Activated naive CD8-positive, alpha-beta T cell treated with anti-CD3 and anti-CD28 coated beads, Interleukin-2, amount 50 U/mL, for 16 hours (primary cell): ENCODE data around the gene KCNAB1.

Experiments
- DNase-seq: peaks from one replicate; pipeline ENCODE4 v3.0.0-alpha.2; 2020; ENCODE audit warnings: low read depth, low spot score

The KCNAB1 gene

DNA sequence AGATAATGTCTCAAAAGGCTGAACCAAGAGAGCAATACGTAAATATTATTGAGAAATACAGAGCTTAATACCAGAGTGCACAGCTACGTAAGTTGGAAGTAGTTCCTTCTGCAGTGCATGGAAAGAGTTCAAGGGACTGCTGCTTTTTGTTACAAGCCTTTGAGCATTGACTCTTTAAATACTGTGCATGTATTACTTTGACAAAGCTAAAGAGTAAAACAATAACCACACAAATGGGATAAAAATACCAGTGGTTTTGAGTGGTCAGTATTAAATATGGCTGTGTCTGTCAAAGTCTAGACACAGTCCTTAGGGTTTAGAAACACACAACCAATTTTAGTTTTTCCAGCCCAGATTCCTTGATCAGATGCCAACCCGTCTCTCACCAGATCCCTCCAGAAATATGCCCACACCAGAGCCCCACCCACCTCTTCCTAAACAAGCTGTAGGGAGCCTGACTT is 372.5 kb downstream of the KCNAB1 start:
- DNase-seq, result no peak

DNA sequence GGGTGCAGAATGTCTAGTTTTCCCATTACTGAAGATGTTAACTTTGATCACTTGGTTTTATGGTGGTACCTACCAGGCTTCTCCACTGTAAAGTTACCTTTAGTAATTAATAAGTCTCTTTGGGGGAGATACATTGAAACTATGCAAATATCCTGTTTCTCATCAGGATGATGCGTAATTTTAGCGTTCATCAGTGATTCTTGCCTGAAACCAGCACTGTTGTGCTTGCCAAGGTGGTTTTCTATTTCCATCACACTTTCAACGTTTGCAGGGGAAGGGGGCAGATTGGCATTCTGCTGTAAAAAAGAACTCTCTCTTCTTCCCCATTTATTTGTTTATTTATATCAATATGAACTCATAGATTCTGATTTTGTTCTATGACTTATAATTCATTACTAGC is 373.5 kb downstream of the KCNAB1 start:
- no peak for DNase-seq

DNA sequence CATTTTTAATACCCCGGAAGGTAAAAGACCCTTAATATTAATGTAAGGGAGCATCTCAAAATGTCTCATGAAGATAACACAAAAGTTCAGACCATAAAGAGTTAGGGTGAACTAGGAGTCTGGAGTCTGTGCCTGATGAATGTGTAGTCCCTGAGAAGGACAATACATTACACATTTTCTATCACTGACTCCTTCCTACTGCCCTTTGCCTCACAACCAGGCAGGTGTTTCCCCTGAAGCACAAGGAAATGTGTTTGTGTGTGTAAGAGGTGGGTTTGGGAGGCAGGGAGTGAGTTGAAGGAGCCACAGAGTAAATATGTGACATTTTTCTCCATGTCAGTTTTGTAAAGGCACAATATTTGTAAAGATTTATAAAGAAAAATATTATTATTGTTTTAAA is 375.4 kb downstream of the KCNAB1 start:
- DNase-seq, result no peak

DNA sequence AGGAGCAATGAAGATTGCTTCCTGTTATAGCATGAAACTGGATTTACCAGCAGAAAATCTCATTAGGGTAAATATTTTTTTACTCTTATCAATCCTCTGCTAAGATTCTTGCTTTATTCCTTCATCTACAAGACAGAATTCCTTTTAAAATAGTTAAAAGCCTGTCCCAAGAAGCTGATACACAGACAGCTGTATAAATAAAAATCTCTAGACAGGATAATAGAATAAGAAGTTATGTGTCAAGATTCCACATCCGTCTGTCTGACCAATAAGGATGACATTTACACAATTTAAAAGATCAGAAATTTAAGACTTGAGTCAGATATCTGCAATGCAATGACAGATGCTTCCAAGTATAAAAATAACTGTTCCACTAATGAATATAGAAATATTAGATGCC is 376.9 kb downstream of the KCNAB1 start:
- DNase-seq, result no peak

DNA sequence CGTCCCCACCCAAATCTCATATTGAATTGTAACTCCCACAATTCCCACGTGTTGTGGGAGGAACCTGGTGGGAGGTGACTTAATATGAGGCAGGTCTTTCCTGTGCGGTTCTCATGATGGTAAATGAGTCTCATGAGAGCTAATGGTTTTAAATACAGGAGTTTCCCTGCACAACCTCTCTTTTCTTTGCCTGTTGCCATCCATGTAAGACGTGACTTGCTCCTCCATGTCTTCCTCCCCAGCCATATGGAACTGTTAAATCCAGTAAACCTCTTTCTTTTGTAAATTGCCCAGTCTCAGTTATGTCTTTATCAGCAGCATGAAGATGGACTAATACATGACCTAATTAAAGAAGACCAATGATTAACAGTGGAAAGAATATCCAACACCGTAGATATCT is 377.9 kb downstream of the KCNAB1 start:
- no peak for DNase-seq

DNA sequence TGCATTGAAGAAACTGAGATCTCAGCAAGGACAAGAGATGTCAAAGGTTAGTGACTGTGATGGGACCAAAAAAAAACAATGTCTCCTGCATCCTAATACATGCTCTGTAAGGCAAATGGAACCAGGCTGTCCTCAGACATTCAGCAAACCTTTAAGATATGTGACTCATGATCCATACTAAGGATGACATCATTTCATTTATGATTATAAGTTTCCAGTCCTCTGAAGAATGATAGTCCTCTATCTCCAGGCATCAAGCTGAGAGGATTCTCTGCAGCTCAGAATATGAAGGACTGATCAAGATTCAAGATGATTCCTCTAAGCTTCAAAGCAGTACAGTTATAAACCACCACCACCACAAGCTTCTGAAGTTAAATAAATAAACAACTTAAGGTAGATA is 386.9 kb downstream of the KCNAB1 start:
- no peak for DNase-seq

DNA sequence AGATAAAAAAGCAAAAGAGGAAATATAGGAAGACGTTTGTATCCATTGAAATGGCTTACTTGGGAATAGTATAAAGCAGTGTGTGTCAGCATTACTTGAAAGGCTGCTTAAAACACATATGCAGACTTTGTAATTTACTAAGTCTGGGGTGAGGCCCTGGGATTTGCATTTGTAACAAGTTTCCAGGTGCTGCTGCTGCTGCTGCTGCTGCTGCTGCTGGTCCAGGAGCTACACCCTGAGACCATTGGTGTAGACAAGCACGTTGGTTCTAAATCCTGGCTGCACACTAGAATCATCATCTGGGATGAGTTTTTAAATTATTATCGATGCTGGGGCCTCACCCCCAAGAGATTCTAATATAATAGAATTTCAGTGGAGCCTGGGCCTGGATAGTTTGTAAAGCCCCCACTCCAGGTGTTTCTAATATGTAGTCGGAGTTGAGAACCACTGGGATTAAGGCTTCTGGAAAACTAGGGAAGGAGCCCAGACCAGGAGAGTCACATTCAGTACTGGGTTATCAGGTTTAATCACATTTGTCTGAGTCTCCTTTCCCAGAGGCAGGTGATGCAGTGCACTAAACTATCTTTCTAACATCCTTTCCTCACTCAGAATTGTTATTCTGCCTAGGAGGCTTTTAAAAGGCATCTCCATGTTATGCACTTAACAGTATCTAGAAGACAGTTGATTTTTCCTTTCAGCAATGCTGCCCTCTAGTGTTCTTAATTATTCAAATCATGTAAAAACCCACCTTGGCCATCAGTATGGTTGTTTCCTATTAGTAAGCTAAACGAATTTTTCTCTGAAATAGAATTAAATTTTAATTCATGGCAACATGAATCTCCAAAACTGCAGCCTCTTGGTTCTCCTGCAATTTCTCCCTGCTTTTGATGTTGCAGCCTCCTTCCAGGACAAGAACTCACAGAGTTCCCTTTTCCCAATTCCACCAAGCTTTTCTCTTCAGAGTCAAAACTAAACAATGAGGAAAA is 389.1 kb downstream of the KCNAB1 start:
- DNase-seq, result no peak

DNA sequence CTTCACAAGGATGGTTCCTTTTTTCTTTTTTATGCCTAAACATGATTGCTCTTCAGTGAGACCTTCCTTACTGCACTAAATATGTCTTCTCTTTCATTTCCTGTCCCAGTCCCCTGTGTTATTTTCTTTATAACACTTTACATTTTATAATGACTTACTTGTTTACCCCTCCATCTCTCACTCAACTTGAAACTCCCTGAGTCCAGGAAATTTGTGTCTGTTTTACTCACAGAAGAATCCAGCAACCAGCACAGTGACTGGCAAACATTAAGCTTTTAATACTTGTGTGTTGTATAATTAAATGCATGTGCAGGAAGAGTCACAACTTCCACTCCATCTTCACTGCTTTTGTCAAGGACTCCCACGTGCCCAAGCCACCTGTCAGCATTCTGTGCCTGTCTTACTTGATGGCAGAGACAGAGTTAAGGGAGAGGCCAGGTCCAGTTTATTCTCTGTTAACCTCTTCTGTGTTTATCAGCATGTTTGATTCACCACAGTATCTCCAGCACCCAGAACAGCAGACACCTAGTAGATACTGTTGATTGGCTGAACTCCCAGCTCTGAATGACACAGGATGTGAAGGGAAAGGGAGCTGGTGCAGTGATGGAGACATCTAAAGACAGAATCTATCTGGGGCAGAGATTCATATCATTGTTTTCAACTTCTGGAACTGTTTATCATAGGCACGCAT is 391.8 kb downstream of the KCNAB1 start:
- DNase-seq, result no peak

DNA sequence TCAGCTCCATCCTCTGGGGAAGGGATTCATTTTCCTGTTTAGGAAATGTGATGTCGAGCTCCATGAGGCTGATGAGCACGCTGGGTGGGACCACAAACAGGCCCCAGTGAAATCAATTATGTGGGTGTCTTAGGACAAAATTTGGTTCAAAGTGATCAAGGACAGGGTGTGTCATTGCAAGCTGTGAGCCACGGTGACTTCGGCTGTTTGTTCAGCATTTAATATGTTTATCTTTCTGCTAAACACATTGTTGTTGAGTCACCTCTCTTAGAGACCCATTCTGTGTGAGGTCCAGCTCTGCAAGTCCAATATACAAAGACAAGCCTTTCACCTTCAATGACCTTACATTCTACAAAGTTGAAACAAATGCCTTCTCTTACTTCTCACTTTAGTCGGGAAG is 393.2 kb downstream of the KCNAB1 start:
- DNase-seq, result no peak

DNA sequence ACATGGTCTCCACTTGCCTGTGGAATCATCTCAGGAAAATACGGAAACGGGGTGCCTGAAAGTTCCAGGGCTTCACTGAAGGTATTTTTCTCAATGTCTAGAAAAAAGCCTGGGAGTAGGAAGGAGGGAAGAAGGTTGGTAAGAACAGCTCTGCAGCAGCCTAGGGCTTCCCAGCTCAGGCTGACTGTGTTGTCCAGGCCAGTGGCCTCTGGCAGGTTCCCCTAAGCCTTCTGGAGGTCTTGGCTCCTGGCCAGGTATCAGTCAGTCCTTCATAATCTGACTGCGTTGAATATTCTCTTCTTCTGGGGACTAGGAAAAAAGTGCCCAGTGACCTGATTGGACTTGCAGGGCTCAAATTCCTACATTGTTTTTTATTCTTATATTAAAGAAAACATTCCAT is 395.9 kb downstream of the KCNAB1 start:
- DNase-seq, result no peak

DNA sequence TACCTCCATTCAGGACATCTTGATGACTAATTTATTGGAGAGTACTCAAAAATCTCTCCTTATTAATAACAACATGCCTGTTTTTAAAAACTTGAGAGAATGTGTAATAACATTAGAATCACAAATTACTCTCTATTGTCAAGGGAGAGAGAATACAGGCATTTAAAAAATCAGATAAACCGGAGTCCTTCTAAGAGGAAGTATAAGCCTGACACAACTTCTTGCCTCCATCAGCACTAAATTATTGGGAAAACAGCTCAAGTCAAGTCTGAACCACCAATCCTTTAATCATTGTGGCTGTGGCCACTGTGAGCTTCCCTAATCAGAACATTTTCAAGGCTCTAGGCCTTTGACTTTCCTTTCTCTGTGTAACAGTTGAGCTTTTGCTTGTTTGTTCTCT is 396.6 kb downstream of the KCNAB1 start:
- no peak for DNase-seq

DNA sequence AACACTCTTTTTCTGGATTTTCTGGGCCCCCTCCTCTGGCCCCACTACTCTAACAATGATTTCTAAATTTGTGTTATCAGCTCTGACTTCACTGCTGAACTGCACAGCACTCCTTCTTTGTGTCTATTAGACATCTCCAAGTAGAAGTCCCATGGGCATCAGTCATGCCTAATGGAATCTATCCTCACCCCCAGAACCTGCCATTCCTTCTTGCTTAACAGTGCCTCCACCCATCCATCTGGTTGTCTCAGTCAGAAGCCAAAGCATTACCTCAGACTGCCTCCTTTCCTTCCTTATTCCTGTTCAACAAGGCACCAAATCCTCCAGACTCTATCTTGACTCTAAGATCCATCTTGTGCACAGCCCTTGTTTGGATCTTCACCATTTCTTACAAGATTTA is 398.3 kb downstream of the KCNAB1 start:
- DNase-seq, result no peak

DNA sequence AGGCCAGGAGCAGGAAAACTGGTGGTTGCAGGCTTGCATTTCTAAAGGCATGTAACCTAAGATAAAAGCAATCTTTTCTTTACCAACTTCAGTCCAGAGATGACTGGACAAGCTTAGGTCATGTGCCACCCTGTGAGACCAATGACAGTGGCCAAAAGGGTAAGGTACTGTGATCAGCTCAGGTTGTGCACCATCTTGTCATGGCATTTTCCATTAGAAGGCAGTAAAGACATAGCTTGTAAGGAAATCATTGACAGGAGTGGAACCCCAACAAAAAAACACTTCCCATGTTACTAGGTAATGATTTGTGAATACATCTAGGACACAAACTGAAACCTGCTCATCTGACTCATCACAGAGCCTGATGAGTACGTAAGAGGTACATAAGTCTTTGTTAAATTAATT is 399.4 kb downstream of the KCNAB1 start:
- DNase-seq, result no peak

DNA sequence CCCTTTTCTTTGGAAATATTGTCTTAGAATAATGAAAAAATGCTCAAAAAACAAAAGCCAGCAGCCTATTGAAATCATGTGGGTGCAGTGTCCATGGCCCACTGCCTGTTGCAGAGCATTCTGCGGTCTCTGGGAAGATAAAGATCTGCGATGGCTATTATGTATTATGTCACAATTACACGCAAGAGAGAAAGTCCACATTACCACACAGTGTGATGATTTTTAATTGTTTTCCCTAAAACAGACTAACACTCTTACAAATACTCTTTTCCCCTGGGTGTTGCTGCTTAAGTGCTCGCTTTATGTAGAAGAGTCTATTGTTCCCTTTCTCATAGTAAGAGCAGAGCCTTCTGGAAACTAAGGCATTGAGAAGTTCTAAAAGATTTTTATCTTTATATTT is 402.3 kb downstream of the KCNAB1 start:
- DNase-seq, result no peak

DNA sequence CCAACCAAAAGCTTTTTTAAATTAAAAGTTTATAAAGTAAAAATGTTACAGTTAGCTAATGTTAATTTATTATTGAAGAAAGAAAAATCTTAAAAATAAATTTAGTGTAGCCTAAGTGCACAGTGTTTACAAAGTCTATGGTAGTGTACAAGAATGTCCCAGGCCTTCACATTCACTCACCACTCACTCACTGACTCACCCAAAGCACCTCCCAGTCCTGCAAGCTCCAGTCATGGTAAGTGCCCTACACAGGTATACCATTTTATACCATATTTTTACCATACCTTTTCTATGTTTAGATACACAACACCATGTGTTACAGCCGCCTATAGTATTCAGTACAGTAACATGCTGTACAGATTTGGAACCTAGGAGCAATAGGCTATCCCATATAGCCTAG is 405.4 kb downstream of the KCNAB1 start:
- DNase-seq, result no peak

DNA sequence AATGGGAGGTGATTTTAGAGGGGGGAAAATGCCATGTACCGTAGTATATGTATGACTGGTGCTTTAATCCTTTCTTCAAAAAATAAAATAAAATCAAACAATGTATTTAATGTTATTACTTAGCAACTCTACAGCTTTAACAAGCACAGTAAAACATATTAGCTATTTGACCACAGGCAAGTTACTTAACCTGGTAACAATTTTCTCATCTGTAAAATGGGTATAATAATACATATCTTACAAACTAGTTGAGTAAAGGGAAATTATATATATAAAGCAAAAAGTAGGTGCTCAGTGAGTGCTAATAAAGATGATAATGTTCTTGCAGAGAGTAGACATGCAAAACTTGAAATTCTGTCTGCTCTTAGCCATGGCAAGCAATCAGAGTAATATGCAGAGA is 406.7 kb downstream of the KCNAB1 start:
- no peak for DNase-seq

DNA sequence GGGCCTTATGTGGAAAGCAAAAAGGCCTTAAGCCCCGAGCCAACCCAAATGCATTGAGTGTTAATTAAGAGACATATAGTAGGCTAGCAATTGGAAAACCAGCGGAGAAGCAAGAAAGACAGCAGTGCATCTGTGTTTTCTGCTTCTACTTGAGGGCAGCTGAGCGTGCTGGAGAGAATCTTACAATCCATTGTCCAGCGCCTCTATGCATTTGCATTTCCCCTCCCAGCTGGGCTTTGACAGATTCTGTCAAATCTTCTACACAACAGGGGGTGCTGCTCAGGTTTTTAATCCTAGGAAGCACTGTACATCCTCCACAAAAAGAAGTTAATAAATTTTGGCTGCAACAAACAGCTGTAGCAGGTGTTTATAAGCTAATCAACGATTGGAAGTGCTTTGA is 410.6 kb downstream of the KCNAB1 start:
- DNase-seq, result no peak

DNA sequence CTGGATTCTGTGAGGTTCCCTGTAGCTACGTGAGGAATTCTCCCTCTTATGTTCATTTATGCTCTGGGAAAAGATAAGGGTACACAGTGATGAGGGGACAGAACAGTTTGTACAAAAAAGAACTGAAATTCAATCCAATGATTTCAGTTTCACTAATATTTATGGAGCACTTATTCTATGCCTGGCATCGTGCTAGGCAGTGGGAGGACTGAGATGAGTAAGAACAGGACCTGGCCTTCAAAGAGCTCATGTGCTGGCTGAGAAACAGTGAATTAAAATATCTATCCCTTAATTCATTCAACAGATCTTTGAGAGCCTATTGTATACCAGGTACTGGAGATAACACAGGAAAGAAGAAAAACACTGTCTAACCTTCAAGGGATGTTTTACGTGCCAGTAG is 412.4 kb downstream of the KCNAB1 start:
- DNase-seq, result no peak

DNA sequence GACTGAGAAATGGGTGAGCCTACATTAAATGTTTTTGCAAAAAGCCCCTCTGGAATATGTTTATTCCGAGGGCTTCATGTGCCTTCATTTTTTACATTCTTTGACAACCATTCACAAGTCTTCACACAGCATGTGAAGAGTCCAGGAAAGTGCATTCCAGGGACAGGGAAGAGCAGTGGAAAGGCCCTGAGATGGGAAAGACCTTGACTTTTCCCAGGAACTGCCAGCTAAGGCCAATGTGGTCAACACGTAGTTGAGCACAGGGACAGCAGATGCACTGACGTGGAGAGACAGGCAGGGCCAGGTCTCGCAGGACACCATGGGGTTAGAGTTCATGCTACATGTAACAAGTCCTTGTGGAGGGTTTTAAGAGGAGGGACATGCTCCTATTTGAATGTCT is 412.8 kb downstream of the KCNAB1 start:
- DNase-seq, result no peak

DNA sequence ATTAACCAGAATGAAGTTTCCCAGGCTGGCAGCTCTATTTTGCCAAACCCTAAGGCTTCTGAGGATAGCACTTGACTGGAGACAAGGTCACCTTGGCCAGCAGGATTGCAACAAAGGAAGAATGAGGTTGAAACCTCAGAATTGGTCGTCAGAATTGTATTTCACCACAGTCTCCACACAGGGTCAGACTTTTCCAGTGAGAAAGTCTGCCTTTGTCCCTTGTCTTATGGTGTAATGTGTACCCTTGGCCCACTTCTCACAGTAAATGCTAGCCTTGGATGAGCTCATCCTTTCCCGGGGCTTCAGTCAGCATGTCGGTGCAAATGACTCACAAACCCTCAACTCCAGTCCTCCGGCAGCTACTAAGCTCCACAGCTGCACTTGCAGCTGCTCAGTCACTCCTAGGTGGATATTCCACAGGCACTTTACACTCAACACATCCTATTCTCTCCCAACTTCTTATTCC is 414.8 kb downstream of the KCNAB1 start:
- no peak for DNase-seq

DNA sequence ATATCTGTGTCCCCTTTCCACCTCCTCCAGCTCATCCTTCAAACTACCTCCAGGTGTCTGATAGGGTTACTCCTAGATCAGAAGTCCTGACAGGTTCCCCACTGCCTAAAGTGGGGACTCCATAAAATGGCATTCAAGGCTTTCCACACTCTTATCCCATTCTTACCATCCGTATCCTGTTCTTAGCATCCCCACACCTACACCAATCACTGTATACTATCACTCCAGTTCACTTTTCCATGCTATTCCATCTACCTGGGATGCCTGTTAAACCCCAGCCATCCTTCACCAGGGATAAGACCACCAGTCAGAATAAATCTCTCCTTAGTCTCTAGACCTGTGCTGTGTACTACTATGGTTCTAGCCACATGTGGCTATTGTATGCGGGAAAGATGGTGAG is 415.4 kb downstream of the KCNAB1 start:
- no peak for DNase-seq

DNA sequence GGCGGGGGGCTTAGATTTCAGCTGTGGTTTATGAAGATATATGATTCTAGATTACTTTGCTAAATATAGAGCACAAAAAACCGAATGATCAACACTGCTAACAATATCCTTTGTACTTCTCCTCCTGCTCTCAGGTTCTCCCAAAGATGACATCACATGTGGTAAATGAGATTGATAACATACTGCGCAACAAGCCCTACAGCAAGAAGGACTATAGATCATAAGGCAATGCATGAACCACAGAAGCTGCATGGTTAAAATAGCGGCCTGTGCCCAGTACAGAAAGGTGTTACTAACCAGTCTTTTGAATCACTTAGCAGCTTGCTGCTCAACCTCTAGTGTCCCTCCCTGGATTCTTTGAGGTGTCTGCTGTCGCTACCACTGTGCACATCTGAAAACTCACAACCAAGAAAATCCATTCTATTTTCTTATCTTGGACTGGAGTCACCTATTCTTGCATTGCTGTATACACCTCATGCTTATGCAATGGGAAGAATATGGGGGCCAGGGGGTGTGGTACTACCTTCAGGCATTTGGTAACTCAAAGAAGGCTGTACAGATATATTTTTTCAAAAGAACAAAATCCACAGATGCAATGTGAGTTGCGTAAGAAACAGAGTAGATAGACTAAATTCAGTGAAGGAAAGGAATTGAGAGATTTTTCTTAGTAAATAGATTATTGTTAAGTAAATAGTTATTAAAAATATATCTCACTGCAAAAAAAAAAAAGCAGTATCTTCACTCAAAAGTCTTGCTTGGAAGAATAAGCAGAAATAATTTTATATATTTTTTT is 416.3 kb downstream of the KCNAB1 start:
- DNase-seq, result no peak
